IgD-negative memory B cell (primary cell): ENCODE results near the gene FAM110D. TPM values are rescaled to one million over a fixed set of nuclear protein-coding genes. Genes with fewer than 3 reads are reported as not detected.

ENCODE experiments used
- H3K27ac Mint-ChIP-seq, 3 donors: one replicate each; pipeline ENCODE4 v1.8.0; 2020 to 2022; ENCODE audit warnings: mild to moderate bottlenecking in 3 of 3, mixed read lengths in 3 of 3, moderate library complexity in 1 of 3
- H3K27me3 Mint-ChIP-seq: one replicate; pipeline ENCODE4 v1.8.0; 2021; ENCODE audit warnings: mixed read lengths
- H3K36me3 Mint-ChIP-seq: one replicate; pipeline ENCODE4 v1.8.0; 2020; ENCODE audit warnings: mild to moderate bottlenecking, mixed read lengths
- H3K4me1 Mint-ChIP-seq, 3 donors: one replicate each; pipeline ENCODE4 v1.8.0; 2020 to 2022; ENCODE audit warnings: mixed read lengths in 3 of 3, mild to moderate bottlenecking in 1 of 3
- H3K4me3 Mint-ChIP-seq, 4 donors: one replicate each; pipeline ENCODE4 v1.8.0; 2020 to 2022; ENCODE audit warnings: mild to moderate bottlenecking in 4 of 4, mixed read lengths in 4 of 4, moderate library complexity in 3 of 4
- H3K9me3 Mint-ChIP-seq, 3 donors: one replicate each; pipeline ENCODE4 v1.8.0; 2020 to 2021; ENCODE audit warnings: mixed read lengths in 3 of 3, mild to moderate bottlenecking in 1 of 3
- polyA plus RNA-seq: library from polyadenylated mRNA; unstranded; fragments of 300-500 nt; fragmentation: Illumina TruSeq; gene quantifications from one replicate; pipeline ENCODE4 v1.2.3, GENCODE V29; 2021

Gene FAM110D
- polyA plus RNA-seq, 1 donor from 2014 or later: not detected

GRCh38 chr1:26125382-26125781 is 33.5 kb upstream of the FAM110D start:
- no peak overlapping the region for H3K27ac Mint-ChIP-seq
- H3K4me1 Mint-ChIP-seq: peaks cover 6 to 15% (median 8%) of the 10 kb centered on the region in 3 donors
- H3K9me3 Mint-ChIP-seq: no peaks in the 10 kb centered on the region
- H3K27me3 Mint-ChIP-seq: peaks cover 4% of the 10 kb centered on the region
- no peak overlapping the region for H3K4me3 Mint-ChIP-seq
- no peaks in the 10 kb centered on the region for H3K36me3 Mint-ChIP-seq

DNA sequence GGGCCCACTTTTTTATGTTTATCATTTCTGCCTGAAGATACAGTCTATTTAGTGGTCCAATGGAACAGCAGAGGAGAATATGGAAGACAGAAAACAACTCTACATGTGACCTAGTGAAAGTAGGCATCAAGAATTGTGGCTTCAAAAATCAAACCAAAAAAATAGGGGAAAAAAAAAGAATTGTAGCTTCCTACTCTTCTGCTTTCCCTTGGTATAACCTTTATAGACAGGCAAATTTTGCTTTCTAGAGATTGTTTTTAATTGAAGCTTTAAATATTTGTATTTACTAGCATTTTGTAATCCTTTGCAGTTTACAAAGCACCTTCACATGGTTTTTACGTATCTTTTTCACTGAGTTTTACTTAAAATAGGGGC is 32.9 kb upstream of the FAM110D start:
- Mint-ChIP-seq H3K36me3 (no peaks in the 10 kb centered on the region), H3K9me3 (no peaks in the 10 kb centered on the region), H3K4me1 (peaks cover 6 to 14% (median 8%) of the 10 kb centered on the region in 3 donors), H3K27me3 (peaks cover 4% of the 10 kb centered on the region), H3K27ac (peak overlapping the region in 1 of 3 donors; percentile 39), H3K4me3 (no peak overlapping the region)

- no peaks in the 10 kb centered on the region for H3K36me3 Mint-ChIP-seq
- peak overlapping the region in 1 of 4 donors; percentile 49 for H3K4me3 Mint-ChIP-seq
- H3K4me1 Mint-ChIP-seq: peaks cover 8 to 14% (median 8%) of the 10 kb centered on the region in 3 donors
- peak overlapping the region in 2 of 3 donors; percentile 11 to 39 for H3K27ac Mint-ChIP-seq
- peaks cover 7% of the 10 kb centered on the region for H3K27me3 Mint-ChIP-seq
- no peaks in the 10 kb centered on the region for H3K9me3 Mint-ChIP-seq
Measured at GRCh38 chr1:26126321-26127084, 32.4 kb upstream of the FAM110D start.

GRCh38 chr1:26127235-26128163 is 31.4 kb upstream of the FAM110D start:
- Mint-ChIP-seq H3K27ac (no peak overlapping the region), H3K4me3 (peak overlapping the region in 1 of 4 donors; percentile 61), H3K27me3 (peaks cover 7% of the 10 kb centered on the region), H3K36me3 (no peaks in the 10 kb centered on the region), H3K9me3 (no peaks in the 10 kb centered on the region), H3K4me1 (peaks cover 7 to 14% (median 8%) of the 10 kb centered on the region in 3 donors)

- peaks cover 7 to 9% (median 8%) of the 10 kb centered on the region in 3 donors for H3K4me1 Mint-ChIP-seq
- peaks cover 0 to 3% (median 0%) of the 10 kb centered on the region in 3 donors for H3K9me3 Mint-ChIP-seq
- H3K27me3 Mint-ChIP-seq: peaks cover 7% of the 10 kb centered on the region
- no peak overlapping the region for H3K4me3 Mint-ChIP-seq
- no peak overlapping the region for H3K27ac Mint-ChIP-seq
- no peaks in the 10 kb centered on the region for H3K36me3 Mint-ChIP-seq
Measured at GRCh38 chr1:26129778-26130177, 29.1 kb upstream of the FAM110D start.

DNA sequence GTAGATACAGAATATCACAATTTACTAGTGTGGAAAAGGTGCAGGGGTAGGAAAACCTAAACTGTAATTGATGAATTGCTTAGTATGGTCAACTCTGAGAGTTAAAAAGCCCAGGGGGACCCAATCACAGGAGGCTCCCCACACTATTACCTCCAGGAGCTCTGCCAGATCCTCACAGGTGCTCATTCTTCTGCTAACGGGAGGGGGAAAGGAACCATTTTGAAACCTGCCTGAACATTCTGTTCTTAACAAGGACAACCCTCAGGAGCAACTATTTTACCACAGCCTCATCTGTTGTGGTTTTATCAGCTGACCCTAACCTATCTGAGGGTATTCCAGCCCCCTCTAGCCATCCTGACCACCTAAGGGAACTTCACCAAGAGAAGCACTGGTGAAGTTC is 28.2 kb upstream of the FAM110D start:
- Mint-ChIP-seq H3K4me3 (no peak overlapping the region), H3K9me3 (peaks cover 0 to 3% (median 0%) of the 10 kb centered on the region in 3 donors), H3K36me3 (no peaks in the 10 kb centered on the region), H3K4me1 (peaks cover 7 to 9% (median 8%) of the 10 kb centered on the region in 3 donors), H3K27me3 (peaks cover 7% of the 10 kb centered on the region), H3K27ac (no peak overlapping the region)

GRCh38 chr1:26132128-26132833 is 26.6 kb upstream of the FAM110D start:
- H3K36me3 Mint-ChIP-seq: no peaks in the 10 kb centered on the region
- H3K27ac Mint-ChIP-seq: no peak overlapping the region
- peaks cover 0 to 3% (median 0%) of the 10 kb centered on the region in 3 donors for H3K9me3 Mint-ChIP-seq
- H3K27me3 Mint-ChIP-seq: peaks cover 7% of the 10 kb centered on the region
- peaks cover 0 to 2% (median 2%) of the 10 kb centered on the region in 3 donors for H3K4me1 Mint-ChIP-seq
- H3K4me3 Mint-ChIP-seq: no peak overlapping the region

DNA sequence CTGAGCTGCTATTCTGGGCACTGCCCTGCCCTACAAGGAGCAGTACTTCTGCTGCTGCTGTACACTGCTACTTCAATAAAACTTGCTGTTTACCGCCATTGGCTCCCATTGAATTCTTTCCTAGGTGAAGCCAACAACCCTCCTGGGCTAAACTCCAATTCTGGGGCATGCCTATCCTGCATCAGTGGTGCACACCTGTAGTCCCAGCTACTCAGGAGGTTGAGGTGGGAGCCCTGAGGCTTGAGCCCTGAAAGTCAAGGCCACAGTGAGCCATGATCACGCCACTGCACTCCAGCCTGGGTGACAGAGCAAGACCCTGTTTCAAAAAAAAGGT is 26.1 kb upstream of the FAM110D start:
- Mint-ChIP-seq H3K27me3 (peaks cover 5% of the 10 kb centered on the region), H3K36me3 (no peaks in the 10 kb centered on the region), H3K4me3 (no peak overlapping the region), H3K4me1 (peaks cover 0 to 2% (median 0%) of the 10 kb centered on the region in 3 donors), H3K27ac (peak overlapping the region in 1 of 3 donors; percentile 57), H3K9me3 (peaks cover 0 to 3% (median 0%) of the 10 kb centered on the region in 3 donors)

GRCh38 chr1:26134466-26134865 is 24.4 kb upstream of the FAM110D start:
- Mint-ChIP-seq H3K27ac (no peak overlapping the region), H3K27me3 (peaks cover 3% of the 10 kb centered on the region), H3K9me3 (peaks cover 0 to 3% (median 0%) of the 10 kb centered on the region in 3 donors), H3K4me1 (peaks cover 0 to 2% (median 0%) of the 10 kb centered on the region in 3 donors), H3K36me3 (no peaks in the 10 kb centered on the region), H3K4me3 (no peak overlapping the region)

GRCh38 chr1:26138974-26139558 is 19.8 kb upstream of the FAM110D start:
- no peak overlapping the region for H3K4me3 Mint-ChIP-seq
- H3K9me3 Mint-ChIP-seq: no peaks in the 10 kb centered on the region
- no peaks in the 10 kb centered on the region for H3K27me3 Mint-ChIP-seq
- no peaks in the 10 kb centered on the region for H3K36me3 Mint-ChIP-seq
- H3K4me1 Mint-ChIP-seq: no peaks in the 10 kb centered on the region
- H3K27ac Mint-ChIP-seq: no peak overlapping the region

DNA sequence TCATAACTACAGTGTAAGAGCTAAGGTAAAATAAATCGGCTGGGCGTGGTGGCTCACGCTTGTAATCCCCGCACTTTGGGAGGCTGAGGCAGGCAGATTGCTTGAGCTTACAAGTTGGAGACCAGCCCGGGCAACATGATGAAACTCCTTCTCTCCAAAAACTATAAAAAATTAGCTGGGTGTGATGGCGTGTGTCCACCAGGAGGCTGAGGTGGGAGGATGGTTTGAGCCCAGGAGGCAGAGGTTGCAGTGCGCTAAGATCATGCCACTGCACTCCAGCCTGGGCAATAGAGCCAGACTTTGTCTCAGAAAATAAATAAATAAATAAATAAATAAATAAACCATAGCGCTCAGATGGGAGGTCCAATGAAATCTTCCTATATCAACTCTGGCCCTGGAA is 16.7 kb upstream of the FAM110D start:
- Mint-ChIP-seq H3K9me3 (no peaks in the 10 kb centered on the region), H3K36me3 (no peaks in the 10 kb centered on the region), H3K27me3 (peaks cover 8% of the 10 kb centered on the region), H3K4me1 (peaks cover 2 to 5% (median 3%) of the 10 kb centered on the region in 3 donors), H3K27ac (no peak overlapping the region), H3K4me3 (no peak overlapping the region)

DNA sequence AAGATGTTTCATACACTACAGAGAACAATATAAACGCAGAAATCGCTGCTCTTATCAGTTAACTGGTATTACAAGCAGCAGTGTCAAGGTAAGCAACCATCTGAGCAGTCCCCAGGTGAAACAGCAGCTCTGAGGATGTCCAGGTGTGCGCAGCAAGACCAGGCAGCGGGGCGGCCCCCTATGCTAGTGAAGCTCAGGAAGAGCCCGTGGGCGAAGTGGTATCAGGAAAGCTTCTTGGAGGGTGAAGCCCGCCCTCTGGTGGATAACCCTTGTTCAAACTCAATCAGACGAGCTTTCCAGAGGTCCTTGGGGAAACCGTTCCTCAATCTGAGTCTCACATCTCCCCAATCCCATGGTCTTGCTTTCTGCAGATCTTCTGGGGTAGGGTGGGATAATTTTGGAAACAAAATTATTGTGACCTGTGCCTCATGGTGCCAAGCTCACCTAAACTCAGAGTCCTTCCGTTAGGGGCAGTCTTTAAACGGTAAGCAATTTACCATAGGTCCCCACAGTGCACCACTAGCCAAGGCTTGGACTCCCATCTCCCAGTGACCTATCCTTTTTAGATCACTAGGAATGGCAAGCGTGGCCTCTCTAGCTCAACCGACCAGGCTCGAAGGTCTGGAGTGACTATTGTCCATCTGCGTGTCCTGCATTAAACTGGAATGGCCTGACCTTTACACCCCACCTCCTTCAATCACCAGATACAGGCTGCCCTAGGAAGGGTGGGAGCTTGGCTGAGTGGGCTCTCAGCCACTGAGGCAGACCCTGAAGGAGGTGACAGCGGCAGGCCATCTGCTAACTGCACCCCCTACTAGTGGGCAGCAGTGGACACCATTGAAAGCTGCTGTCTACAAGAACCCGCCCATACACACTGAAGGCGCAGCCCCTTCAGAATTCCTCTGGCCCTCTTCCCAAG is 13.6 kb upstream of the FAM110D start:
- no peaks in the 10 kb centered on the region for H3K9me3 Mint-ChIP-seq
- H3K27ac Mint-ChIP-seq: no peak overlapping the region
- no peaks in the 10 kb centered on the region for H3K36me3 Mint-ChIP-seq
- peaks cover 2 to 5% (median 3%) of the 10 kb centered on the region in 3 donors for H3K4me1 Mint-ChIP-seq
- peaks cover 20% of the 10 kb centered on the region for H3K27me3 Mint-ChIP-seq
- H3K4me3 Mint-ChIP-seq: peak overlapping the region in 1 of 4 donors; percentile 58

DNA sequence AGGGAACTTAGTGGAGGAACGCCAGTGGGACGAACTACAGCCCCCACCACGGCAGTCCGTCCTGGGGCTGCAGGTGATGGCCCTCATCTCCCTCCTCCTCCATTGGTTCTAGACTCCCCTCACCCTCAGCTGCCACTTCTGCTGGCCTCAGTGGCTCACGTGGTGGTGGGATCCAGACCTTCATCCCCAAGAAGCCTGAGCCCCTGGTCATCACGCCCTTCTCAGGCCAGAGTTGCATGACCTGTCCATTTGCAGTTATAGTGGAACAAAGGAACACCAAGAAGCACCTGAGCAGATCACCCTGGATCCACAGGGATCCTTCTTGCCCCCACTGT is 13.0 kb upstream of the FAM110D start:
- Mint-ChIP-seq H3K36me3 (no peaks in the 10 kb centered on the region), H3K4me3 (no peak overlapping the region), H3K27me3 (peaks cover 20% of the 10 kb centered on the region), H3K4me1 (peaks cover 2 to 5% (median 3%) of the 10 kb centered on the region in 3 donors), H3K9me3 (no peaks in the 10 kb centered on the region), H3K27ac (no peak overlapping the region)

GRCh38 chr1:26148887-26149286 is 10.0 kb upstream of the FAM110D start:
- H3K36me3 Mint-ChIP-seq: no peaks in the 10 kb centered on the region
- peaks cover 21% of the 10 kb centered on the region for H3K27me3 Mint-ChIP-seq
- H3K4me1 Mint-ChIP-seq: peaks cover 2 to 5% (median 3%) of the 10 kb centered on the region in 3 donors
- no peak overlapping the region for H3K4me3 Mint-ChIP-seq
- no peak overlapping the region for H3K27ac Mint-ChIP-seq
- no peaks in the 10 kb centered on the region for H3K9me3 Mint-ChIP-seq
